ENCODE results near the gene EXOC2. TPM values are rescaled to one million over a fixed set of nuclear protein-coding genes. Genes with fewer than 3 reads are reported as not detected.

The EXOC2 gene
- total RNA-seq, 1 donor from 2014 or later = 35.3 TPM

DNA sequence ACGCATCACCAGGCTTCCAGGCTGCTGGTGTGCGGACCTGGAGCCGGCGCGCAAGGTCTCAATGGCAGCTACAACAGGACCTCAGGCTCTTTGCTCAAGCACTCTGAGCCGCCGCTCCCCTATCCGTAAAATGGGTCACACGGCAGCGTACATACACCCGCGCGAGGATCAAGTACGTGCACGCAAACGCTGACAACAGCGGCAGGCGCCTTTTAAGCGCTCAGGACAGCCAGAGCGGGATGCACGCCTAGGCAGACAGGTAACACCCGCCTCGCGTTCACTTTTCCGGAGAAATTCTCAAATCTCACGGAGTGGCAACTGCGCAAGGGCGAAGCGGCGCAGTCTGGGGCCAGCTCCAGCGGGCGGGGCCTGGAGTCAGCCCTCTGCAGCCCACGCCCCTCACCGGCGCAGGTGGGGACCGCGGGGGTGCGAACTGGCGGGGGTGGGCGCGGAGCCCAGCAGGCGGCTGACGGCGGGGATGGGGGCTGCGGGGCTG, 535 bp downstream of the EXOC2 start:
- no peak for TF ChIP-seq CTCF (IDR thresholded peaks at IDR 0.05; ENCODE audit: insufficient read depth, low read length, poor library complexity, severe bottlenecking)

DNA sequence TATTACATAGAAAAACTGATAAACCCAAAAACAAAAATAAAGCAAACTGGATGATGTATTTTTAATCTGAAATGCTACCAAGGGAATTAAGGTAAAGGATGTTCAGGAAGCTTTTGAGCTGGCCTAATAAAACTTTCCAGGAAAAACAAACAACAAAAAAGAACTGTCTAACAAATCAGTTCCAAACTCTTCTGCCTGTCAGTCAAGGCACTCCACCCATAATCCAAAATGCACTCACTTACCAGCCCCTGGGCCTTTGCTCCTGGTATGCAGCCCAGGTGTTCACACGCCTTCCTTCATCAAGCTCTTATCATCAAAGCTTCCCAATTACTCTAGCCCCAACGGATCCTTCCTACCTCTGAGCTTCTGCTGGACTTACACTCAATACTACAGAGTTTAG, 3.7 kb downstream of the EXOC2 start:
- no peak for TF ChIP-seq CTCF (IDR thresholded peaks at IDR 0.05; ENCODE audit: insufficient read depth, low read length, poor library complexity, severe bottlenecking)
- Histone ChIP-seq H3K4me3 (ENCODE audit: low read depth, low read length) (no peak overlapping the region), H3K27me3 (ENCODE audit: control insufficient read depth, insufficient read depth, low read length) (no peaks in the 10 kb centered on the region), H3K36me3 (ENCODE audit: control insufficient read depth, insufficient read depth, low read length) (no peaks in the 10 kb centered on the region)
- DNase-seq (ENCODE audit: low read depth) = no peak

More for the DNA sequence above, 535 bp downstream of the EXOC2 start:
- H3K27me3 ChIP-seq (ENCODE audit: control insufficient read depth, insufficient read depth, low read length) = no peaks in the 10 kb centered on the region
- no peak for DNase-seq (ENCODE audit: low read depth)
- no peaks in the 10 kb centered on the region for H3K36me3 ChIP-seq (ENCODE audit: control insufficient read depth, insufficient read depth, low read length)
- H3K4me3 ChIP-seq (ENCODE audit: low read depth, low read length) = peak overlapping the region; percentile 88

- no peak overlapping the region for H3K4me3 ChIP-seq (ENCODE audit: low read depth, low read length)
- no peaks in the 10 kb centered on the region for H3K36me3 ChIP-seq (ENCODE audit: control insufficient read depth, insufficient read depth, low read length)
- no peak for DNase-seq (ENCODE audit: low read depth)
- H3K27me3 ChIP-seq (ENCODE audit: control insufficient read depth, insufficient read depth, low read length) = no peaks in the 10 kb centered on the region
- TF ChIP-seq CTCF (IDR thresholded peaks at IDR 0.05; ENCODE audit: insufficient read depth, low read length, poor library complexity, severe bottlenecking) = peak; percentile 23
These were observed 6.4 kb downstream of the EXOC2 start for GRCh38 chr6:686497-686896.

DNA sequence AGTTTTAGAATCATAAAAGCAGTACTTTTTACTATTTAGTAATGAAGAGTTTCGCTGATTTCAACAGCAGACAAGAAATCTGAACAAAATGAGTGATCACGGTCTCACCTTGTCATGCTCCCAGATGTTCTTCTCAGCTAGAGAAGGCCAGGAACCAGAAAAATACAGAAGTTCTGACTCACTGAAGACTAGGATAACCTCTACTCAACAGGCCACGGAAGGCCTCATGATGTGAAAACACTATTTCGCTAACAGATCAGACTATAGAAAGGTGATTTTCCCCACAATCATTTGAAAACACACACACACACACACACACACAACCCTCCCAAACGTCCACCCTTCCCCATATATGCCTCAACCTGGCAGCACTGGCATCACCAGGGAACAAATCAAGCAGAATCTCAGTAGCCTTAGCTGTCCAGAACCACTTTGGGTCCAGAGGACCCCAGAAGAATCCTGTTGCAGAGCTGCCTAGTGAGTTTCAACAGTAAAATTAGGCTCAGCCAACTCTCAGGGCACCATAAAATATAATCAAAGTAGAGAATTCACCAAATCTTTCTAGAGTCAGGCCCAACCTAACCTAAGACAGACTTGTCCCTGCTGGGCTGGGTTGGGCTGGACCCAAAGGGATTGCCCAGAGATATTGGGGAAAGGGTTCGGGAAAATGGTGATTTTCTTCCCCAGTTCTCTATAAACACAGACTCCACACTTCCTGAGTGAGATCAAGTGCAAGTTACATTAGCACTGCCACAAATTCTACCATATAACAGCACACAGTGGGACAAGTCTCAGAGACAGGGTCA, 7.9 kb downstream of the EXOC2 start:
- TF ChIP-seq CTCF (IDR thresholded peaks at IDR 0.05; ENCODE audit: insufficient read depth, low read length, poor library complexity, severe bottlenecking) = no peak
- no peak overlapping the region for H3K4me3 ChIP-seq (ENCODE audit: low read depth, low read length)
- peak; percentile 23 for DNase-seq (ENCODE audit: low read depth)
- no peaks in the 10 kb centered on the region for H3K27me3 ChIP-seq (ENCODE audit: control insufficient read depth, insufficient read depth, low read length)
- H3K36me3 ChIP-seq (ENCODE audit: control insufficient read depth, insufficient read depth, low read length) = no peaks in the 10 kb centered on the region

DNA sequence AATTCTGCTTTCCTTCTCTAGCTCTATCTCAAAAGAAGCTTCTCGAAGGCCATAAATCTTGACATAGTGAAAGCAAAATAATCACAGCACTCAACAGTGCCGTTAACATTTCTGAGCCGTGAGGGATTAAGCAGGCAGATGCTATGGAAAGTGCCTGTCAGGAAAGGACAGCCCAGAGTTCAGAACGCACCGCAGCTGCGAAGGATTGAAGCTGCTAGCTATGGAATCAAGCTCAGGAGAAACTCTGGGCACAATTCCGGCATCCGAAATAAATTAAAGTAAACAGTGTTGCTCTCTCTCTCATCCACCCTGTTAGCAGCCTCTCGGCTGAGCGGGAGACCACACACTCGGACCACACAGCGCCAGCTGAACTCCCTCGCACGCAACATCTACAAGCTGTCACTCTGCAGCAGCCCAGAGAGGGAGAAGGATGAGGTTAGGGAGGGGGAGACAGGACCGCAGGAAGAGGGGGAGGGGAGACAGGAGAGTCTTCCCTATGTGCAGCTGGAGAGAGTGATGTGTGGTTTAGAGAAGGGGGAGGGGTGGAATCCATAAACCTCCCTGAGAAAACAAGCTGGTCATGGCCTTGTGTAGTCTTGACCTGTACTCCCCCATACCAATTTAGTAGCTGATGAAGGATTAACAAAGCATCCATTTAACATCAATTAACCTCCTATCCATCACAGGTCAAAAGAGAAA, 9.0 kb downstream of the EXOC2 start:
- DNase-seq (ENCODE audit: low read depth) = peak; percentile 72
- Histone ChIP-seq H3K27me3 (ENCODE audit: control insufficient read depth, insufficient read depth, low read length) (no peaks in the 10 kb centered on the region), H3K4me3 (ENCODE audit: low read depth, low read length) (peak overlapping the region; percentile 10), H3K36me3 (ENCODE audit: control insufficient read depth, insufficient read depth, low read length) (no peaks in the 10 kb centered on the region)
- TF ChIP-seq CTCF (IDR thresholded peaks at IDR 0.05; ENCODE audit: insufficient read depth, low read length, poor library complexity, severe bottlenecking) = no peak

Data from kidney epithelial cell (primary cell).